Occipital lobe (tissue), 2 donors: ENCODE results near the gene FHIT. TPM values are rescaled to one million over a fixed set of nuclear protein-coding genes. Genes with fewer than 3 reads are reported as not detected.
"Not testable (repeated sequence)": the region's sequence is repeated elsewhere in the genome, so short reads cannot be mapped to it uniquely, and the experiment has no call there.

Experiments
- DNase-seq: peaks from one replicate; lab custom pipeline; 2025; lab: John Stamatoyannopoulos, UW
- total RNA-seq: library from RNA; depleted of rRNA; stranded (reverse); fragments of >200 nt; gene quantifications from one replicate; pipeline ENCODE4 v1.2.3, GENCODE V29; 2014

Gene FHIT
- total RNA-seq, 1 donor from 2014 or later, result 3.6 TPM

DNA sequence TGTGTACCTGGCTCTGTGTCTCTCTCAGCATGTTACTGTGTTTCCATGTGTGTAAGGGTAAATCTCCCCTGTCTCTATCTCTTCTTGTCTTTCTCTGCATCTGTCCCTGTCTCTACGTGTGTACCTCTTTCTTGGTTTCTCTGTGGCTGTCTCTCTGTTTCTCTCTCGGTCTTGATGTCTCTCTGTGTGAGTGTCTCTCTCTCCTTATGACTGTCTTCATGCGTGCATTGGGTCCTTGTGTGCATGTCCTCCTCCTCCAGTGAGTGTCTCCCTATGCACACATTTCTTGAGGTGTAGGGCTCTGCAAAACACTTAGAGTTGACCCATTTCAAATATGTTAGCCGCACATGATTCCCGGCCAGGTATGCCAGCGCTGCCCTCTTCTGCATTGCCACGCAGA, 1298.1 kb downstream of the FHIT start:
- DNase-seq, result no peak

- no peak for DNase-seq
Measured at GRCh38 chr3:59949311-59949710, 1301.9 kb downstream of the FHIT start.

DNA sequence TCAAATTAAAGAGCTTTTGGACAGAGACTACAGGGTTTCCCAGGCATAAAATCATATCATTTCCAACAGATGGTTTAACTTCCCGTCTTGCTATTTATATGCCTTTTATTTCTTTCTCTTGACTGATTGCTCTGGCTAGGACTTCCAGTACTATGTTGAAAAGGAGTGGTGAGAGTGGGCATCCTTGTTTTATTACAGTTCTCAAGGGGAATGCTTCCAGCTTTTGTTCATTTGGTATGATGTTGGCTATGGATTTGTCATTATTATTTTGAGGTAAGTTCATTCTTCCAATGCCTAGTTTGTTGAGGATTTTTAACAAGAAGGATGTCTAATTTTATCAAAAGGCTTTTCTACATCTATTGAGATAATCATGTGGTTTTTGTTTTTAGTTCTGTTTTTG, 1304.9 kb downstream of the FHIT start:
- no peak for DNase-seq

DNA sequence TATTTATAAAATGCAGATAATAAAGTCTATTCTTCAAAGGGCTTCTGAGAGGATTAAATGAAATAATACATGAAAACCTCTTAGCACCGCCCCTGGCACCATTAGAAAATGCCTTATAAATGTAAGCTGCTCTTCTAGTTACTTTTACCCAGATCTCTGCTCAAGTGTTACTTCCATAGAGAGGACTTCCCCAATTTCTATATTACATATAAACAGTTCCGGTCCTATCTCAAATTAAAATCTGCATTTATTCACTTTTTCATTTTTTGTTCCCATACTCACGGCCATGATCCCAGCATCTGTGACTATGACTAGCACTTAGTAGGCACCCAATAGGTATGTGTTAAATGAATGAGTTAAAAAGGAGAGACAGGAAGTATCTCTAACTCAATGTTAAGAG, 1310.5 kb downstream of the FHIT start:
- DNase-seq, result no peak

DNA sequence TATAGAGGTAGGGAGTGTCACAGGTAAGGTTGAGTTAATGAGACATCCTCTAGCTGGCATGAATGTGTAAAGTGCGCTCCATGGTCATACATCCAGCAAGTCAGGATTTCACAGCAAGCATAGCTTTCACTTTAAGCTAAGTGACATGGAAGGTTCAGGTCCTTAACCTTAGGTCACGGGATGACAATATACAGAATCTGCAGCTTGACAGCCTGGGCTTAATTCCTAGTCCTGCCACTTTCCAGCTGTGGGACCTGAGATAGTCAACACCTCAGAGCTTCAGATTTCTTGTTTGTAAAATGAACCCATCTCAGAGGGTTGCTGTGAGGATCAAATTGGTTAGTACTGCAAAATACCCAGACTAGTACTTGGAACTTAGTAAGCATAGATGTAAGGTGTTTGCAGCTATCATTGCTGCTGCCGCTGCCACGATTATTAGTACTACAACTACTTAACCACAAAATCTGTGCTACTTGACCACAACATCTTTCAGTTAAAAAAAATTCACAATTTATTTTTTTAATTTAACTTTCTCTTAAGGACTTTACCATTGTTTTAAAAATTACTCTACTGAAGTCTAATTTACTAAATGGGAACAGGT, 1311.3 kb downstream of the FHIT start:
- DNase-seq, result no peak

DNA sequence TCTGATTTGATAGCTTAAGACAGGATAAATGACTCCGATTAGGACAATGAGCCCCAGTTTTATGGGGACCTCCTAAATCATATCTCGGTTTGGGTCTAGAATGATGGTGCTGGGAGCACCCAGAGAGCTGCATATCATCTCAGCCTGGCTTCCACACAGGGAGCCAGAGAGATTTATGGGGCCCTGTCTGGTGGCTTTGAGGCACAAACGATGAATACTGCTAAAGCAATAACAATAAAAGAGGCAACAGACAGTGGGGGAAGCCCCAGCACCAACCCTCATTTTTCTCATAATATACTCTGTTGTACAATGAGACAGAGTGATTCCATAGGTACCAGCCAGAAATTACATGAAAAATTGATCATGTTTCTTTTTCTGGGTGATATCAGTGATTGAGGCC, 1312.4 kb downstream of the FHIT start:
- no peak for DNase-seq

- no peak for DNase-seq
Measured at GRCh38 chr3:59937201-59937600, 1314.1 kb downstream of the FHIT start.

DNA sequence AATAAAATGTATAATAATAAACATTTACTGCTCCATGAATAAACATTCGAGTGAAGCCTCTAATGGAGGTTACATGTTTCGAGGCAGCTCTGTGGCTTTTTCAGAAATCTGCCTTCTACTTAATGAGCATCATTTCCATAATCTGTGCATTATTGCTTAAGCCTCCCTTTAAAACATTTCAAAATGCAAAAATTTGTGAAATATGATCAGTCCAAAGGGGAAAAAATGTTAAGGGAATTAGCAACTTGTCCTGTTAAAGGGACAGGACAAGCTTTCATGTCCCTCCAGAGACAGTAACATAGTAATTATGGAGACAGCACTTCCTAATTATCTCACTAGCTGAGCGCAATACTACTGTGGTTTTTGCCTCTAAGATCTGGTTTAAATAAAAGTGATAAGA, 1314.8 kb downstream of the FHIT start:
- no peak for DNase-seq

DNA sequence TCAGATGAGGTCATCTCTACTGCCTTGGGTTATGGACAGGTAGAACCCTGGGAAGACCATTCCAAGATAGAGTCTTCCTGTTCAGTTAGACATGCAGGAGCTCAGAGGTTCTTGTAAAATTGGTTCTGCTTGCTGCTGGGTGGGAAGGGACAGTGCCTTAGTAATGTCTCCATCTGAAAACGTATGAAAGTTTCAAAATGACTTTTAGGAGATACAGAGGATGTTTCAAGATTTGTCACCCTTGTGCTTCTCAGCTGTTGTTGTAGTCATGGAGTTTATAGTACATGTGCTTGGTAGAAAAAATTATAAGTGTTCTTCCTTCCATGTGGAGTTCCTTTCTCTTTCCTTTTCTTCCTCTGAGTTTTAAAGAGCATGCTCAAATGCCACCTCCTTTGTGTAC, 1316.2 kb downstream of the FHIT start:
- no peak for DNase-seq

DNA sequence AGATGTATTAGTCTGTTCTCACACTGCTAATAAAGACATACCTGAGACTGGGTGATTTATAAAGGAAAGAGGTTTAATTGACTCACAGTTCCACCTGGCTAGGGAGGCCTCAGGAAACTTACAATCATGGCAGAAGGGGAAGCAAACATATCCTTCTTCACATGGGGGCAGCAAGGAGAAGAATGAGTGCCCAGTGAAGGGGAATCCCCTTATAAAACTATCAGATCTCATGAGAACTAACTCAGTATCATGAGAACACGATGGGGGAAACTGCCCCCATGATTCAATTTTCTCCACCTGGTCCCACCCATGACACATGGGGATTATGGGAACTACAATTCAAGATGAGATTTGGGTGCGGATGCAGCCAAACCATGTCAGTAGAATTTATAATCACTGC, 1316.7 kb downstream of the FHIT start:
- not testable (repeated sequence) for DNase-seq

- no peak for DNase-seq
Measured at GRCh38 chr3:59930170-59930569, 1321.1 kb downstream of the FHIT start.

DNA sequence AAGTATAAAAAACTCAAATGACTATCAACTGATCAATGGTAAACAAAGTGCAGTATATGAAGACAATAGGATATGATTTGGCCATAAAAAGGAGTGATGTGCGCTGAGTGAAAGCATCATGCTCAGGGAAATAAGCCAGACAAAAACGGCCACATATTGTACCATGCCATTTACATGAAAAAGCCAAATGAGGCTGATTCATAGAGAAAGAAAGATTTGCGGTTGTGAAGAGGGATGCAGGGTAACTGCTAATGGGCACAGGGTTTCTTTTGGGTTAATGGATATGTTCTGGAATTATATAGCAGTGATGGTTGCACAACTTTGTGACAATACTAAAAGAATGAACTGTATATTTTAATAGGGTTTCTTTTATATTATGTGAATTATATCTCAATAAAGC, 1324.2 kb downstream of the FHIT start:
- no peak for DNase-seq

DNA sequence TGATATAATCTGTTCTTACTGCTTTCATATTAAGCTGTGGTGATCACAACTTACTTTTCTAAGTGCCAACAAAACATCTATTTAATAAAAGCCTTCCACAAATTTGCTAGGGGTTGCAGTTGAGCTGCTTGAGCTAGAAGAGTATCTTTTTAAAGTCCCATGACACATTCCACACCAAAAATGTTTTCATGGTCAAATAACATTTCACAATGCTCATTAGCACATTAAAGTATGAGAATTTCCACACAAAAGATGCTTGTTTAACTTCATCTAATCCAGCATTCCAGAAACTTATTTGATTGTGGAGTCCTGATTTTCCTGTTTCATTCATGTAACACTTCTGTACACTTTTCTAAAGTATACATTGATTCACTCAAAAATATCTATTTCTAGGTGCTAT, 1325.3 kb downstream of the FHIT start:
- DNase-seq, result no peak

DNA sequence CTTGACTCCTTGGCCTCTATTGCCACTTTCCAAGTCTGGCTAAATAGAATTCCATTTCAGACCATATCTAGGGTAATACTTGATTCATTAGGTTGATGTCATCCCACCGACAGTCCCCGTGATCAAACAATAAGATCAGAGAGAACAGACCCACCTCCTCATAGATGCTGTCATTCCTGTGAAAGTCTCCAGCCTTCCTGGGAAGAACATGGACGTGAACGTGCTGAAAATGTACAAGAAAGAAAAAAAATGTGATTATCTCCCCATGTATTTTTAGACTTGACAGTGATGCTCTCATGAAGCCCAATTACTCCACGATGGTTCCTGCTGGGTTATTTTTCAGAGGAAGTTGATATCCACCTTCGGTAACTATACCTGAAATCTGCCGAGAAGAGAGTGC, 1329.1 kb downstream of the FHIT start:
- no peak for DNase-seq

DNA sequence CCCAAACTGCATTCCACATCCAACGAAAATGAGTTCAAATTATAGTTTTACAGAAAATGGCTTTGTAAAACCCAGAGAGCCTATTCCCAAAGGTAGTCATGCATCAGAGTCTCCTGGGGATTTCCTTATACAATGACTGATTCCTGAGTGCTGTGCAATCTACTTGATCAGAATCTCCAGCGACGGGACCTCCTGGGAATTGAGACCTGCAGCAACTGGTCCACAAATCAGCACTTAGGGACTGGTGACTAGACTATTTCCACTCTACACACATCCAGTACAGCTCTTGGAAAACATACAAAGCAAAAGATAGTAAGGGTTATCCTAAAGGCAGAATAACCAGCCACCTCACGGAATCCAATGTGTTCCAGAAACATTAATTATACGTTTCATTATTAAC, 1330.4 kb downstream of the FHIT start:
- no peak for DNase-seq

DNA sequence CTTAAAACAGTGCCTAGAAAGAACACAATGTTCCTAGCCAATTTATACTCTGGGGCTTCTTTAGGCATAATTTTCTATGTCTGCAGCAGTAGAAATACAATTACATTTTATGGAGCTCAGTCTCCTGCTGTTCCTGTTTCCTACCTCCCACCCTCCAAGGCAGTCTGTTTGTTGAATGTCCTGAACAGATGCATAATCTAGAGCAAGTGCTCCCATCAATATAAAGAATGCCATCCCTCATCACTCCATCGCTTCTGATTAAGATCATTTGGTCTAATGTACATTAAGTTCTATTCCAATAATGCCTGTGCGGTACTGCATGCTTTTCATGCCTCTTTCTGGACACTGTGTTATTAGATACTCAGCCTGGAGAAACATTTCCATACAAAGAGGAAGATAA, 1331.7 kb downstream of the FHIT start:
- DNase-seq, result no peak

GRCh38 chr3:59914251-59914650, 1337.0 kb downstream of the FHIT start:
- DNase-seq, result no peak

GRCh38 chr3:59913645-59914044, 1337.6 kb downstream of the FHIT start:
- DNase-seq, result no peak

DNA sequence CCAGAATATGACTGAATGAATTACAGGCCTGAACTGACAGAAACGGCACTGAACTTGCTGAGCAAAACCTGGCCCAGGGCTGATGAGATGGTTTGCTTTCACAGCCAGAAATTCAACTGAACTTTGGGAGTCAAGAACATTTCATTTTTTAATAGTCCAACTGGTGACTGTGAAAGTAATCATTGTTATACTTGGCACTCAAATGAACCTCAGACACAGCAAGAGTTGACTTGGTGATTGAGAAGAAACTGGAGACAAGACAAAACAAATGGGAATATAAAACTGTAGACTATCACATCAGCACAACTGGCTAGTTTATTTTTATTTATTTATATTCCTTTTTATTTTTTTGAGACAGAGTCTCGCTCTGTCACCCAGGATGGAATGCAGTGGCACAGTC, 1342.6 kb downstream of the FHIT start:
- no peak for DNase-seq

GRCh38 chr3:59908280-59908679, 1343.0 kb downstream of the FHIT start:
- DNase-seq, result no peak

DNA sequence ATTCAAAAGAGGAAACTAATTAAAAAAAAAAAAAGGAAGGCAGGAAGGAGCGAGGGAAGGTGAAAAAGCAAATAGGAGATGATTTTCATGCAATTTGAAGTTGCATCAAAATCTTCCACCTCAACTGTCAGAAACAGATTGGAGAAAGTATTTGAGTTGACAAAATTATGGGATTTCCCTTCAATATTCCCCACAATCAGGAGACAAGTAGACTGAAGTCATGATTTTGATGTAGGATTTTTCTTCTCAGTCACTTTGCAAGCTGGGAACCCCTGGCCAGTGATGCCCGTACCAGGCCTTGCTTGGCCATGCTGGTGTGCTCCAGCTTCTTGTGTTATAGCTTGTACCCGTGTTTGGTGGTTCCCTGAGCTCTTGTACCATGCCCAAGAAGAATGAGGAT, 1347.0 kb downstream of the FHIT start:
- DNase-seq, result no peak

DNA sequence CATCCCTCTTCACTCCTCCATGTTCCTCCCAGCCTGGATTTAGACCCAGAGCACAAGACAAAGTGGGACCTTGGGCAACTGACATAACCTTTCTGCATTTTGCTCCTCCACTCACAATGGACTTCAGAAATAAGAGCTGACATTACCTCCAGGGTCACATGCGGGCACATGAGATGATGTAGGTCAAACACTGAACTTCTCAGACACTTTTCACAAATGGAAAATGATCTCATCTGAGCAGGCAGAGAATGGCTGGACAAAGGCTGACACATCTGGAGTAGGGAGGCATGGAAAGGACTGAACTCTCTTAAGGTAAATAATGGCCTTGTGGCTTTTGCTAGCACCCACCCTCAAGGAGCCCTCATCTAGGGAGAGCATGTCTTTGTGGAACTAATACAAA, 1352.2 kb downstream of the FHIT start:
- DNase-seq, result no peak

DNA sequence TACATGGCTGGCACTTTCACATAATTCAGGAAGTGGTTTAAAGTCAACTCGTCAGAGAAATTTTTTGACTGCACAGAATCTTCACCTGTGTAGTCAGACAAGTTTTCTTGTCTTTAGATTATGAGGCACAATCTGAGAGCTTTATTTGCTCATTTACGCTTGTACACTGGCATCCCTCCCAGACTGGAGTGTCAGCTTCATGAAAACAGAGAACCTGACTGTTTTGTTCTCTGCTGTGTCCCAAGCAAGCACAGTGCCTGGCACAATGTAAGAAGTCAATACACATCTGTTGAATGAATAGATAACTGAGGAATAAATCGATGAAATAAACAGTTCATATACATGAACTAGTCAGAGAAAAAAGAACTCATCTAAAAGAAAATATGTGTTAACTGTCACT, 1355.3 kb downstream of the FHIT start:
- DNase-seq, result no peak

DNA sequence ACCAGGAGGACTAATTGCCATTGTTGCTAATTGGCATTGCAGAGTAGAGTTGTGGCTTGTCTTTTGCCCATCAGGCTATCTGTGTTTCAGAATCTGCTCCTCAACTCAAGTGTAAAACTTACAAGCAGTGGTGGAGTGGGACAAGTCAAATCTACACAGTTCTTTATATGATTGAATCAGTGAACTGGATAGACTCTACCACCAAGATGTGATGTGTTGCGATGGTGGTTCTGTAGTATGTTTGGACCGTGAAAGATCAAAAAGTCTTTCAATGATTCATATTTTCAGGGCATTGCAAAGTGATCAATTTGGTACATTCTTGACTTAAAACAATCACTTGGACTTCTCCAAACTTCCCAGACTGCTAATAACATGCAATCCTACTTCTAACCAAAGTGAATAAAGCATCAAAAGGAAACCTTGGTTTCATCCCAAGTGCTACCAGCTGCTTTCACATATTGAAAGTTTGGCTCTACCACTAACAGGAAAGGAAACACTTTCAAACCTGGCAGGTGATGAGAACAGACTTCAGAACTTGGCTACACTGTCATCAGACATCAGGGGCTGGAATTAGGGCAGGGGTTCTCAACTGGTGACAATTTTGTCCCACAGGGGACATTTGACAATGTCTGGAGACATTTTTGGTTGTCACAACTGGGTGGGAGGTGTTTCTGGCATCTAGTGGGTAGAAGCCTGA, 1356.7 kb downstream of the FHIT start:
- DNase-seq, result no peak
